ENCODE measurements around the gene SSB. TPM values are rescaled to one million over a fixed set of nuclear protein-coding genes. Genes with fewer than 3 reads are reported as not detected.

Gene SSB
- total and polyA plus RNA-seq, 2 of the 4 experiments (the other 2 are of a cell fraction): 41.2 to 75.5 TPM

DNA sequence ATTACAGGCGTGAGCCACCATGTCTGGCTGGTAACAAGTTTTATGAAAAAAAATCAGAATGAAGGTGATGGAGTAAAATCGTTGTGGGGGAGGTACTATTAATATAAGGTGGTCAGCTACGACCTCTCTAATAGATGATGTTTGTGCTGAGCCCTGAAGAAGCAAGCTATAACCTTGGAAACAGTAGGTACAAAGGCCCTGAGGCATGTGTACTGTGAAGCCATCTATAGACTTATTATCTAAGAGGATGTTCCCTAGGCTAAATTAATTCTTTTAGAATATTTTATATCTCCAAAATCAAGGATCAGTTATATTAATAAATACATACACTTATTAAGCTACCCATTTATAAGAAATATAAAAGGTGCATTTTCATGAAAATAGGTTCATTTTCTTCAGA lies 23.3 kb upstream of the SSB start:
- TF ChIP-seq RAD21 (IDR thresholded peaks at IDR 0.05; ENCODE audit: low read length) (no peak), BHLHE40 (IDR thresholded peaks at IDR 0.05; ENCODE audit: low read depth, low read length) (no peak), NFE2L2 (IDR thresholded peaks at IDR 0.05; ENCODE audit: low read depth, low read length) (no peak), RCOR1 (IDR thresholded peaks at IDR 0.05; ENCODE audit: insufficient replicate concordance, low read length) (no peak), MAFK (IDR thresholded peaks at IDR 0.05; ENCODE audit: low read depth, low read length) (no peak), MAZ (IDR thresholded peaks at IDR 0.05; ENCODE audit: borderline replicate concordance, low read depth, low read length) (no peak), FOS (IDR thresholded peaks at IDR 0.05; ENCODE audit: low read depth, low read length) (no peak), CTCF (conservative IDR thresholded peaks at IDR 0.05; ENCODE audit: low read depth, low read length) (no peak), SMC3 (IDR thresholded peaks at IDR 0.05; ENCODE audit: low read depth, low read length) (no peak), USF2 (IDR thresholded peaks at IDR 0.05; ENCODE audit: low read depth, low read length) (no peak), RFX5 (IDR thresholded peaks at IDR 0.05; ENCODE audit: low read depth, low read length) (no peak), CEBPB (IDR thresholded peaks at IDR 0.05; ENCODE audit: low read depth, low read length) (no peak), MXI1 (IDR thresholded peaks at IDR 0.05; ENCODE audit: borderline replicate concordance, low read depth, low read length) (no peak), CHD1 (IDR thresholded peaks at IDR 0.05; ENCODE audit: low read depth, low read length) (no peak), POLR2A (IDR thresholded peaks at IDR 0.05; ENCODE audit: low read depth, low read length) (no peak)
- TF ChIP-seq, protein P1, sequence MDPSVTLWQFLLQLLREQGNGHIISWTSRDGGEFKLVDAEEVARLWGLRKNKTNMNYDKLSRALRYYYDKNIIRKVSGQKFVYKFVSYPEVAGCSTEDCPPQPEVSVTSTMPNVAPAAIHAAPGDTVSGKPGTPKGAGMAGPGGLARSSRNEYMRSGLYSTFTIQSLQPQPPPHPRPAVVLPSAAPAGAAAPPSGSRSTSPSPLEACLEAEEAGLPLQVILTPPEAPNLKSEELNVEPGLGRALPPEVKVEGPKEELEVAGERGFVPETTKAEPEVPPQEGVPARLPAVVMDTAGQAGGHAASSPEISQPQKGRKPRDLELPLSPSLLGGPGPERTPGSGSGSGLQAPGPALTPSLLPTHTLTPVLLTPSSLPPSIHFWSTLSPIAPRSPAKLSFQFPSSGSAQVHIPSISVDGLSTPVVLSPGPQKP (IDR thresholded peaks at IDR 0.05; ENCODE audit: borderline replicate concordance, low read depth, low read length): no peak
- no peak overlapping the region for H2AK9ac ChIP-seq (replicated peaks; ENCODE audit: low read depth, low read length, poor library complexity)
- H3K14ac ChIP-seq (replicated peaks; ENCODE audit: low read depth, low read length): no peak overlapping the region
- peak overlapping the region; percentile 56 for H2BK120ac ChIP-seq (ENCODE audit: low read depth, low read length)
- H3K4ac ChIP-seq (ENCODE audit: low read depth, low read length): peak overlapping the region; percentile 69; the same call in 1 of the 2 replicates
- no peaks in the 10 kb centered on the region for H3K36me3 ChIP-seq (ENCODE audit: control insufficient read depth, insufficient read depth, low read length)
- H3K4me1 ChIP-seq (ENCODE audit: control insufficient read depth, insufficient read depth, low read length): peaks cover 5% of the 10 kb centered on the region; the same call in 1 of the 2 replicates
- H2AK5ac ChIP-seq (ENCODE audit: low read depth, low read length): no peak overlapping the region
- H3K18ac ChIP-seq (ENCODE audit: low read depth, low read length): peak overlapping the region; percentile 47; the same call in 1 of the 2 replicates
- ChIA-PET POLR2A (ENCODE audit: unreplicated experiment) (no interaction called here), CTCF (interaction anchor here (0.6 kb wide), 1 partner anchor 146 kb away, joined by 3 read pairs; no protein-coding TSS in a partner anchor)
- no peaks in the 10 kb centered on the region for H3K79me1 ChIP-seq (ENCODE audit: low read depth in 1 of 2, low read length in 2 of 2)
- no peak overlapping the region; the same call in 2 of the 3 replicates for H2BK15ac ChIP-seq (ENCODE audit: low read depth, low read length)
- no peak overlapping the region for H4K91ac ChIP-seq (ENCODE audit: insufficient read depth, low read depth, low read length)
- 100% methylated on average over 1 of the region's 3 CpGs; no CpG with 5 or more reads in 1 of the 2 experiments for WGBS, 2 experiments (ENCODE audit: extremely low coverage in 2 of 2, insufficient read length in 1 of 2)
- no peaks in the 10 kb centered on the region for H4K20me1 ChIP-seq (ENCODE audit: insufficient read depth, low read length)
- ATAC-seq (ENCODE audit: low read depth): no peak
- no peaks in the 10 kb centered on the region for H3K27me3 ChIP-seq (ENCODE audit: control insufficient read depth, insufficient read depth, low read length)
- no peaks in the 10 kb centered on the region for H3K9me1 ChIP-seq (ENCODE audit: insufficient read depth, low read length)
- H3K9me3 ChIP-seq (ENCODE audit: control insufficient read depth, insufficient read depth, low read length): no peaks in the 10 kb centered on the region
- H3K56ac ChIP-seq (ENCODE audit: extremely low read depth, insufficient read depth, low read length): peak overlapping the region; percentile 11; the same call in 1 of the 2 replicates
- no TSS peak for BruUV-seq (replicated peaks)
- no peak for DNase-seq
- no peak overlapping the region for H2AFZ ChIP-seq (replicated peaks; ENCODE audit: low read length, poor library complexity)
- dilution Hi-C loops (cut with HindIII; ENCODE audit: low sequenced_read_pairs, unreplicated experiment): no loop called here
- H3K4me2 ChIP-seq (ENCODE audit: low read depth, low read length): peak overlapping the region; percentile 64; the same call in 1 of the 2 replicates
- peak overlapping the region; percentile 86; the same call in 1 of the 2 replicates for H3K27ac ChIP-seq (ENCODE audit: insufficient read depth, low read length)
- no peak overlapping the region; a peak in 1 of 4 replicates for H4K8ac ChIP-seq (ENCODE audit: low read depth in 2 of 2, low read length in 2 of 2)
- H2BK20ac ChIP-seq (ENCODE audit: low read depth, low read length): no peak overlapping the region; the same call in 1 of the 2 replicates
- H2BK5ac ChIP-seq (ENCODE audit: low read depth, low read length, poor library complexity, severe bottlenecking): peak overlapping the region; percentile 89
- intact Hi-C loops (cut with micrococcal nuclease): no loop called here
- no peak overlapping the region for H3K4me3 ChIP-seq (ENCODE audit: insufficient read depth, low read depth, low read length)
- peak overlapping the region; percentile 36; the same call in 1 of the 2 replicates for H4K5ac ChIP-seq (ENCODE audit: low read depth, low read length)
- H3K9ac ChIP-seq (ENCODE audit: low read depth, low read length): peak overlapping the region; percentile 49; the same call in 1 of the 2 replicates
- peak overlapping the region; percentile 44; the same call in 1 of the 2 replicates for H3K23ac ChIP-seq (ENCODE audit: low read depth, low read length)
- in situ Hi-C loops (cut with MboI; ENCODE audit: low sequenced_read_pairs): no loop called here

All from IMR-90 (cell line).